Endothelial cell of umbilical vein (primary cell): ENCODE results near the gene TSEN54. TPM values are rescaled to one million over a fixed set of nuclear protein-coding genes. Genes with fewer than 3 reads are reported as not detected.

ENCODE experiments used
- BruUV-seq: library from RNA; stranded (reverse); fragments of 400-500 nt; replicated peaks from 2 replicates; lab custom pipeline; 2021; lab: Mats Ljungman, UMichigan
- CTCF ChIA-PET: fragments of 300-600, 350-600 bp; sonication (Branson Sonifier 250); formaldehyde crosslinking; loops from one replicate; lab custom pipeline; 2021; ENCODE audit warnings: antibody characterized with exemption, inconsistent platforms; lab: Charles Lee
- POLR2A ChIA-PET: fragments of 300-600, 350-600 bp; sonication (Branson Sonifier 250); formaldehyde crosslinking; loops from one replicate; lab custom pipeline; 2021; ENCODE audit warnings: antibody characterized with exemption, inconsistent platforms; lab: Charles Lee
- DNase-seq: peaks from one replicate; pipeline ENCODE4 v3.0.0-alpha.2; 2011; ENCODE audit warnings: low read depth, low spot score
- FAIRE-seq: peaks from 2 replicates; lab custom pipeline; 2011; peaks lifted over from hg19 to GRCh38; lab: Jason Lieb, UNC
- H2AFZ ChIP-seq: 2 replicates; pipeline ENCODE4 v1.6.0; 2012; ENCODE audit warnings: low read depth, low read length, control low read depth, inconsistent platforms
- H3K27ac ChIP-seq: 2 replicates; pipeline ENCODE4 v1.5.1; 2011; ENCODE audit warnings: low read depth, mild to moderate bottlenecking, control low read depth, low read length, moderate library complexity; ENCODE audit not compliant: insufficient read depth
- H3K27me3 ChIP-seq, 2 experiments: 2 replicates each; pipeline versions ENCODE4 v1.6.0 to v1.6.1; 2011; ENCODE audit warnings: low read length in 2 of 2, mixed read lengths in 1 of 2; ENCODE audit not compliant: control insufficient read depth in 2 of 2, insufficient read depth in 2 of 2
- H3K36me3 ChIP-seq, 2 experiments: 2 replicates in 1 of 2; 3 replicates in 1 of 2; pipeline ENCODE4 v1.5.1; 2011; ENCODE audit warnings: low read length in 2 of 2, mild to moderate bottlenecking in 1 of 2, moderate library complexity in 1 of 2; ENCODE audit not compliant: control insufficient read depth in 2 of 2, insufficient read depth in 2 of 2; ENCODE audit errors: extremely low read depth in 1 of 2
- H3K4me1 ChIP-seq: 3 replicates; pipeline ENCODE4 v1.5.1; 2011; ENCODE audit warnings: mild to moderate bottlenecking, low read length; ENCODE audit not compliant: control insufficient read depth, insufficient read depth; ENCODE audit errors: extremely low read depth
- H3K4me2 ChIP-seq: 2 replicates; pipeline ENCODE4 v1.6.1; 2011; ENCODE audit warnings: low read length, control low read depth, mixed read lengths; ENCODE audit not compliant: insufficient read depth
- H3K4me3 ChIP-seq, 3 experiments: fragments of 200-600 bp in 1 of 3; sonication (generic), shearing (Covaris generic) in 1 of 3; replicated peaks in 1 of 3; 2 replicates each; pipeline ENCODE4 v1.5.1; 2011 to 2016; ENCODE audit warnings: control low read depth in 3 of 3, low read length in 3 of 3, mild to moderate bottlenecking in 2 of 3, inconsistent platforms in 1 of 3, low read depth in 1 of 3, moderate library complexity in 1 of 3; ENCODE audit not compliant: insufficient read depth in 1 of 3
- H3K79me2 ChIP-seq: 2 replicates; pipeline ENCODE4 v1.6.0; 2012; ENCODE audit warnings: low read length, inconsistent platforms; ENCODE audit not compliant: control insufficient read depth, insufficient read depth
- H3K9ac ChIP-seq: replicated peaks from 2 replicates; pipeline ENCODE3; 2011; ENCODE audit warnings: low read length, control low read depth; ENCODE audit not compliant: insufficient read depth; ENCODE audit errors: extremely low read depth
- H3K9me1 ChIP-seq: replicated peaks from 3 replicates; pipeline ENCODE4 v1.6.0; 2011; ENCODE audit warnings: mild to moderate bottlenecking, low read length; ENCODE audit not compliant: control insufficient read depth, insufficient read depth; ENCODE audit errors: extremely low read depth
- H3K9me3 ChIP-seq: replicated peaks from 2 replicates; pipeline ENCODE4 v1.5.1; 2012; ENCODE audit warnings: low read length, inconsistent platforms; ENCODE audit not compliant: control insufficient read depth, insufficient read depth
- H4K20me1 ChIP-seq: replicated peaks from 2 replicates; pipeline ENCODE3; 2011; ENCODE audit warnings: mild to moderate bottlenecking, low read length; ENCODE audit not compliant: control insufficient read depth, insufficient read depth; ENCODE audit errors: extremely low read depth
- EZH2 ChIP-seq: IDR thresholded peaks from 2 replicates; pipeline ENCODE4 v1.6.1; 2012; ENCODE audit warnings: borderline replicate concordance, low read depth, mild to moderate bottlenecking, moderate library complexity, low read length, inconsistent platforms; ENCODE audit not compliant: severe bottlenecking
- FOS ChIP-seq: IDR thresholded peaks from 2 replicates; pipeline ENCODE4 v1.6.1; 2011; ENCODE audit warnings: mild to moderate bottlenecking, low read length, moderate library complexity, borderline replicate concordance; ENCODE audit not compliant: insufficient read depth
- GATA2 ChIP-seq: IDR thresholded peaks from 2 replicates; pipeline ENCODE4 v1.7.0; 2011; ENCODE audit warnings: low read depth, mild to moderate bottlenecking, moderate library complexity, mixed read lengths, low read length; ENCODE audit not compliant: insufficient read length, insufficient read depth
- JUN ChIP-seq: IDR thresholded peaks from 2 replicates; pipeline ENCODE4 v1.6.1; 2011; ENCODE audit warnings: borderline replicate concordance, low read depth; ENCODE audit not compliant: insufficient read length, insufficient read depth
- MYC ChIP-seq: IDR thresholded peaks from one replicate; pipeline ENCODE4 v1.6.1; 2011; ENCODE audit warnings: mild to moderate bottlenecking, low read depth, low read length
- POLR2A ChIP-seq: IDR thresholded peaks from 2 replicates; pipeline ENCODE4 v1.6.1; 2012; ENCODE audit warnings: low read depth, mild to moderate bottlenecking, control low read depth, low read length
- POLR2AphosphoS5 ChIP-seq: IDR thresholded peaks from 2 replicates; pipeline ENCODE4 v1.6.1; 2012; ENCODE audit warnings: low read depth, mild to moderate bottlenecking, control low read depth, low read length, moderate library complexity; ENCODE audit not compliant: insufficient read depth
- dilution Hi-C: fragments of 300-500 bp; cut with MboI; formaldehyde crosslinking; loops from one replicate; pipeline ENCODE4 v1.15.0; 2019; ENCODE audit warnings: low sequenced_read_pairs; ENCODE audit not compliant: extremely low pct_ligation_motif_present
- intact Hi-C: fragments of 100-400 bp; cut with micrococcal nuclease; formaldehyde crosslinking; loops from one replicate; pipeline ENCODE4 v1.10.0; 2022
- polyA plus RNA-seq, 4 experiments: library from polyadenylated mRNA; depleted of rRNA in 3 of 4; stranded (reverse) in 3 of 4; unstranded in 1 of 4; fragments of >200 nt; gene quantifications; 2 replicates each; pipeline versions ENCODE4 v1.2.1 to v1.2.3, GENCODE V29; 2011 to 2012; ENCODE audit warnings: missing spikeins in 1 of 4
- total RNA-seq: library from RNA; stranded (reverse); gene quantifications from 2 replicates; pipeline ENCODE4 v1.2.3, GENCODE V29; 2021
- TF ChIP-seq, protein P1 (sequence below), 2 donors: IDR thresholded peaks; 1 replicate in 1 of 2; 2 replicates in 1 of 2; pipeline ENCODE4 v1.5.1; 2011; ENCODE audit warnings: low read length in 2 of 2, mild to moderate bottlenecking in 2 of 2, moderate library complexity in 2 of 2, control low read depth in 1 of 2, inconsistent platforms in 1 of 2, low read depth in 1 of 2; ENCODE audit not compliant: insufficient read depth in 1 of 2; ENCODE audit errors: extremely low read depth in 1 of 2
- TF ChIP-seq, protein P2 (sequence below): IDR thresholded peaks from 2 replicates; pipeline ENCODE4 v1.6.1; 2011; ENCODE audit not compliant: insufficient read depth, insufficient read length

Gene TSEN54
- total and polyA plus RNA-seq, 2 donors (not counting 3 experiments of a cell fraction or from before 2014, with no cell fraction given): 22.3 to 26.3 TPM

DNA sequence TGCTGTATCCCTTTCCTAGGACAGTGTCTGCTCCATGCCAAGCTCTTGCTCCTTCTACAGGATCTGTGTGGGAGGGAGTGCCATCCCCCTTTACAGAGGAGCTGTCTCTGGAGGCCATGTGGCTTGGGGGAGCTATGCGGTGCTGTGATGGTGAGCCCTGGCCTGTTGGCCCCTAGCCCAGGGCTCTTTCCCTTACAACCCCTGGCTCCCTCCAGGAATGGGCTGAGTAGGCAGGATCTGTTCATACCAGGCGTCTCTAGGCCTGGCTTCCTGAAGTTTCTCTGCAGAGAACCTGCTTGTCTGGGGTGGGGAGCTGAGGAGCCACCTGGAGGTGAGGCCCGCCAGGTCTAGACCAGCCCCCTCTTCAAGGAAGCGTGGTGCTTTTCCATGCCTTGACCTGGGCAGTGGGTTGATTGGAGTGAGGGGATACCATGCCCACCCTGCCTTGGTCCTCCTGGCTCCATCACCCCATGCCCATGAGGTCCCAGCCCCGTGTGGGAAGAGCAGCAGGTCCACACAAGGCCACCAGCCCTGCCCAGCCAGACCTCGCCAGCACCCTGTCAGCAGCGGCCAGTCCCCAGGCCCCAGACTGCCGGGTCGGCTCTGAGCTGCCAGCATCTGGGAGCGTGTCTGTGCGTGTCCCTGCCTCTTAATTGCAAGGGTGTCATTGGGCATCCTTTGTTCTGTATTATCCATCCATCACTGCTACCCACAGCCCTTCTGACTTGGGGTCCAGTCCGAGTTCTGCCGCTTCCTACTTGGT lies 23.8 kb downstream of the TSEN54 start:
- no peak for DNase-seq
- H3K27ac ChIP-seq: no peak overlapping the region
- FAIRE-seq: no peak
- H3K9ac ChIP-seq: no peak overlapping the region
- dilution Hi-C loops: no loop called here
- BruUV-seq: no TSS peak
- no peaks in the 10 kb centered on the region for H3K79me2 ChIP-seq
- POLR2A ChIA-PET: no interaction called here
- H4K20me1 ChIP-seq: no peaks in the 10 kb centered on the region
- CTCF ChIA-PET: no interaction called here
- H3K36me3 ChIP-seq: no peaks in the 10 kb centered on the region
- no peaks in the 10 kb centered on the region for H3K9me1 ChIP-seq
- H3K4me1 ChIP-seq: no peaks in the 10 kb centered on the region
- no peaks in the 10 kb centered on the region for H3K9me3 ChIP-seq
- H3K27me3 ChIP-seq: no peaks in the 10 kb centered on the region
- no peak overlapping the region for H3K4me2 ChIP-seq
- no peak overlapping the region for H2AFZ ChIP-seq
- no peak overlapping the region for H3K4me3 ChIP-seq
- intact Hi-C loops: no loop called here
- TF ChIP-seq JUN (no peak), GATA2 (no peak), MYC (no peak), POLR2A (no peak), POLR2AphosphoS5 (no peak), FOS (no peak), EZH2 (no peak)
- TF ChIP-seq, protein P1, sequence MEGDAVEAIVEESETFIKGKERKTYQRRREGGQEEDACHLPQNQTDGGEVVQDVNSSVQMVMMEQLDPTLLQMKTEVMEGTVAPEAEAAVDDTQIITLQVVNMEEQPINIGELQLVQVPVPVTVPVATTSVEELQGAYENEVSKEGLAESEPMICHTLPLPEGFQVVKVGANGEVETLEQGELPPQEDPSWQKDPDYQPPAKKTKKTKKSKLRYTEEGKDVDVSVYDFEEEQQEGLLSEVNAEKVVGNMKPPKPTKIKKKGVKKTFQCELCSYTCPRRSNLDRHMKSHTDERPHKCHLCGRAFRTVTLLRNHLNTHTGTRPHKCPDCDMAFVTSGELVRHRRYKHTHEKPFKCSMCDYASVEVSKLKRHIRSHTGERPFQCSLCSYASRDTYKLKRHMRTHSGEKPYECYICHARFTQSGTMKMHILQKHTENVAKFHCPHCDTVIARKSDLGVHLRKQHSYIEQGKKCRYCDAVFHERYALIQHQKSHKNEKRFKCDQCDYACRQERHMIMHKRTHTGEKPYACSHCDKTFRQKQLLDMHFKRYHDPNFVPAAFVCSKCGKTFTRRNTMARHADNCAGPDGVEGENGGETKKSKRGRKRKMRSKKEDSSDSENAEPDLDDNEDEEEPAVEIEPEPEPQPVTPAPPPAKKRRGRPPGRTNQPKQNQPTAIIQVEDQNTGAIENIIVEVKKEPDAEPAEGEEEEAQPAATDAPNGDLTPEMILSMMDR (IDR thresholded peaks at IDR 0.05; ENCODE audit: extremely low read depth in 1 of 2, insufficient read depth in 1 of 2, low read depth in 1 of 2, low read length in 2 of 2): no peak
- TF ChIP-seq, protein P2, sequence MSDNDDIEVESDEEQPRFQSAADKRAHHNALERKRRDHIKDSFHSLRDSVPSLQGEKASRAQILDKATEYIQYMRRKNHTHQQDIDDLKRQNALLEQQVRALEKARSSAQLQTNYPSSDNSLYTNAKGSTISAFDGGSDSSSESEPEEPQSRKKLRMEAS: no peak
